ENCODE data around the gene ISL2. TPM values are rescaled to one million over a fixed set of nuclear protein-coding genes. Genes with fewer than 3 reads are reported as not detected.

Gene ISL2
- total RNA-seq, 1 experiment from 2014 or later, result 0.51 TPM

GRCh38 chr15:76337696-76338485, 1.3 kb downstream of the ISL2 start:
- CTCF ChIA-PET, result no interaction called here
- TF ChIP-seq REST (IDR thresholded peaks at IDR 0.05; ENCODE audit: insufficient read depth in 1 of 2, low read depth in 2 of 2, low read length in 1 of 2), result no peak
- no peak for TF ChIP-seq TCF7L2 (IDR thresholded peaks at IDR 0.05; ENCODE audit: low read depth, low read length)
- no peak for TF ChIP-seq SIN3A (IDR thresholded peaks at IDR 0.05; ENCODE audit: borderline replicate concordance, insufficient read depth, low read depth, low read length)
- no peak for TF ChIP-seq POLR2AphosphoS5 (IDR thresholded peaks at IDR 0.05; ENCODE audit: low read depth, low read length)
- no peak for TF ChIP-seq CTCF (IDR thresholded peaks at IDR 0.05)
- intact Hi-C loops (cut with micrococcal nuclease; ENCODE audit: unreplicated experiment) (no loop called here), in situ Hi-C loops (cut with HindIII; ENCODE audit: low pct_unique_long_range_greater_than_20kb, low sequenced_read_pairs) (no loop called here)
- POLR2A ChIA-PET, result no interaction called here
- peaks cover 3% of the 10 kb centered on the region; the same call in 1 of the 2 replicates for H3K4me1 ChIP-seq (ENCODE audit: control insufficient read depth, insufficient read depth, low read length)
- no peaks in the 10 kb centered on the region; the same call in 1 of the 2 replicates for H3K27me3 ChIP-seq (ENCODE audit: control insufficient read depth, insufficient read depth, low read length)
- no peak overlapping the region for H3K27ac ChIP-seq (ENCODE audit: low read length)
- DNase-seq (ENCODE audit: low read depth, low spot score) (no peak), ATAC-seq (no peak)
- no TSS peak for BruUV-seq (replicated peaks)
- peaks cover 3% of the 10 kb centered on the region; the same call in 1 of the 2 replicates for H3K36me3 ChIP-seq (ENCODE audit: control insufficient read depth, insufficient read depth, low read length)
- H3K4me3 ChIP-seq (ENCODE audit: low read depth in 2 of 2, low read length in 2 of 2), result peak overlapping the region in 1 of 2 experiments; percentile 34; a peak in 1 of 4 replicates
- H3K9me3 ChIP-seq (ENCODE audit: control insufficient read depth, insufficient read depth, low read depth, low read length), result no peaks in the 10 kb centered on the region

GRCh38 chr15:76338486-76339304, 2.1 kb downstream of the ISL2 start:
- in situ Hi-C loops (cut with HindIII; ENCODE audit: low pct_unique_long_range_greater_than_20kb, low sequenced_read_pairs), result no loop called here
- H3K4me1 ChIP-seq (ENCODE audit: control insufficient read depth, insufficient read depth, low read length), result peaks cover 3% of the 10 kb centered on the region; the same call in 1 of the 2 replicates
- ATAC-seq (no peak), DNase-seq (ENCODE audit: low read depth, low spot score) (no peak)
- BruUV-seq (replicated peaks), result no TSS peak
- TF ChIP-seq REST (IDR thresholded peaks at IDR 0.05; ENCODE audit: insufficient read depth in 1 of 2, low read depth in 2 of 2, low read length in 1 of 2), result no peak
- TF ChIP-seq POLR2AphosphoS5 (IDR thresholded peaks at IDR 0.05; ENCODE audit: low read depth, low read length), result no peak
- no peak for TF ChIP-seq TCF7L2 (IDR thresholded peaks at IDR 0.05; ENCODE audit: low read depth, low read length)
- no peak for TF ChIP-seq CTCF (IDR thresholded peaks at IDR 0.05)
- no peak for TF ChIP-seq SIN3A (IDR thresholded peaks at IDR 0.05; ENCODE audit: borderline replicate concordance, insufficient read depth, low read depth, low read length)
- no peaks in the 10 kb centered on the region; the same call in 1 of the 2 replicates for H3K27me3 ChIP-seq (ENCODE audit: control insufficient read depth, insufficient read depth, low read length)
- H3K36me3 ChIP-seq (ENCODE audit: control insufficient read depth, insufficient read depth, low read length), result peaks cover 3% of the 10 kb centered on the region; the same call in 1 of the 2 replicates
- intact Hi-C loops (cut with micrococcal nuclease; ENCODE audit: unreplicated experiment), result no loop called here
- ChIA-PET POLR2A (no interaction called here), CTCF (no interaction called here)
- no peak overlapping the region for H3K27ac ChIP-seq (ENCODE audit: low read length)
- peak overlapping the region in 1 of 2 experiments; percentile 34; a peak in 1 of 4 replicates for H3K4me3 ChIP-seq (ENCODE audit: low read depth in 2 of 2, low read length in 2 of 2)
- H3K9me3 ChIP-seq (ENCODE audit: control insufficient read depth, insufficient read depth, low read depth, low read length), result no peaks in the 10 kb centered on the region

Data from Panc1 (cell line).